Neutrophil (primary cell): Measurements from ENCODE around the gene MBD3L4.
"Not testable (repeated sequence)": the region's sequence is repeated elsewhere in the genome, so short reads cannot be mapped to it uniquely, and the experiment has no call there.

Source experiments
- H3K27ac ChIP-seq: fragments of 200-600 bp; sonication (generic); 2 replicates; pipeline ENCODE4 v1.5.1; 2016; ENCODE audit warnings: mild to moderate bottlenecking, moderate library complexity
- H3K27me3 ChIP-seq: fragments of 200-600 bp; sonication (generic); 2 replicates; pipeline ENCODE4 v1.6.0; 2016; ENCODE audit warnings: mild to moderate bottlenecking
- H3K36me3 ChIP-seq: fragments of 200-600 bp; sonication (generic); 2 replicates; pipeline ENCODE4 v1.5.1; 2017
- H3K4me1 ChIP-seq, 2 experiments: fragments of 200-600 bp in 1 of 2; sonication (generic) in 1 of 2; 1 replicate in 1 of 2; 2 replicates in 1 of 2; pipeline versions ENCODE4 v1.5.1 to v1.6.1; 2013 to 2016; ENCODE audit warnings: low read depth in 1 of 2, low read length in 1 of 2, mild to moderate bottlenecking in 1 of 2, moderate library complexity in 1 of 2; ENCODE audit not compliant: control insufficient read depth in 1 of 2, insufficient read depth in 1 of 2
- H3K4me3 ChIP-seq, 2 experiments: fragments of 200-600 bp in 1 of 2; sonication (generic) in 1 of 2; 1 replicate in 1 of 2; 2 replicates in 1 of 2; pipeline ENCODE4 v1.5.1; 2013 to 2016; ENCODE audit warnings: low read depth in 1 of 2, low read length in 1 of 2, mild to moderate bottlenecking in 1 of 2, moderate library complexity in 1 of 2
- H3K9me3 ChIP-seq: fragments of 200-600 bp; sonication (generic); 2 replicates; pipeline ENCODE4 v1.5.1; 2016
- CTCF ChIP-seq: fragments of 200-600 bp; sonication (generic); IDR thresholded peaks from 2 replicates; pipeline ENCODE4 v1.5.1; 2016; ENCODE audit warnings: antibody characterized with exemption

Gene MBD3L4

DNA sequence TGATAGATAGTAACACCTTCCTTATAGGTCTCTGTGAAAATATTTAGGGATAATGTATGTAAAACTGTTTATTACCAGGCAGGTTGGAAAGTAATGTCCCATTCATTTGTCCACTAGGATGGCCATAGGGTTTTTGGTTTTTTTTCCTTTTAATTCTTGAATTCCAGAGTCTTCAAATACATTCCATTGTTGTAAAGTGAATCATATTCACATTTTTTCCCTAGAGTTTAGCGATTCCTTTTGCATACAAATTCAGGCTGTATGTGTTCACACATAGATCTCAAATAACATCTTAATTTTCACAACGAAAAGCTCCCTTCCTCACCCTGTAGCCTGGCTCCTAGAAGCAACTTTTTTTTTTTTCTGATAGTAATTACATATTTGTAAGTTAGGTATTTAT is 27.7 kb upstream of the MBD3L4 start:
- no peaks in the 10 kb centered on the region for H3K9me3 ChIP-seq
- peaks cover 10 to 20% of the 10 kb centered on the region in 2 experiments for H3K4me1 ChIP-seq
- TF ChIP-seq CTCF: no peak
- H3K27ac ChIP-seq: no peak overlapping the region
- H3K4me3 ChIP-seq: no peak overlapping the region
- no peaks in the 10 kb centered on the region for H3K27me3 ChIP-seq
- peaks cover 16% of the 10 kb centered on the region for H3K36me3 ChIP-seq

DNA sequence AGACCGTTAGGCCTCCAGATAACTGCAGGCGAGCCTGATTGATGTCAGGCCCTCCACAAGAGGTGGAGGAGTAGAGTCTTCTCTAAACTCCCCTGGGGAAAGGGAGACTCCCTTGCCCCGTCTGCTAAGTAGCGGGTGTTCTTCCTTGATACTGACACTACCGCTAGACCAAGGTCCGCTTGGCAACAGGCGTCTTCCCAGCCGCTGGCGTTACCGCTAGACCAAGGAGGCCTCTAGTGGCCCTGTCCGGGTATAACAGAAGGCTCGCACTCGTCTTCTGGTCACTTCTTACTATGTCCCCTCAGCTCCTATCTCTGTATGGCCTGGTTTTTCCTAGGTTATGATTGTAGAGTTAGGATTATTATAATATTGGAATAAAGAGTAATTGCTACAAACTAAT is 27.1 kb upstream of the MBD3L4 start:
- H3K27me3 ChIP-seq, H3K9me3 ChIP-seq, H3K27ac ChIP-seq, H3K4me3 ChIP-seq: not testable (repeated sequence)
- Histone ChIP-seq H3K36me3 (peaks cover 10% of the 10 kb centered on the region), H3K4me1 (peaks cover 10 to 20% of the 10 kb centered on the region in 2 experiments)

GRCh38 chr19:7063764-7064418 is 23.9 kb upstream of the MBD3L4 start:
- no peak for TF ChIP-seq CTCF

GRCh38 chr19:7063339-7063738 is 23.4 kb upstream of the MBD3L4 start:
- H3K36me3 ChIP-seq: no peaks in the 10 kb centered on the region
- H3K27ac ChIP-seq: no peak overlapping the region
- no peak for TF ChIP-seq CTCF
- no peaks in the 10 kb centered on the region for H3K4me1 ChIP-seq
- H3K27me3 ChIP-seq: no peaks in the 10 kb centered on the region
- H3K9me3 ChIP-seq: no peaks in the 10 kb centered on the region
- H3K4me3 ChIP-seq: no peak overlapping the region

More at GRCh38 chr19:7063764-7064418, 23.9 kb upstream of the MBD3L4 start:
- Histone ChIP-seq H3K27ac (no peak overlapping the region), H3K4me1 (peaks cover 0 to 4% of the 10 kb centered on the region in 2 experiments), H3K9me3 (no peaks in the 10 kb centered on the region), H3K36me3 (no peaks in the 10 kb centered on the region), H3K27me3 (no peaks in the 10 kb centered on the region), H3K4me3 (no peak overlapping the region)

GRCh38 chr19:7059977-7060376 is 20.0 kb upstream of the MBD3L4 start:
- not testable (repeated sequence) for H3K4me3 ChIP-seq, H3K4me1 ChIP-seq, H3K36me3 ChIP-seq, H3K9me3 ChIP-seq, H3K27ac ChIP-seq, H3K27me3 ChIP-seq

GRCh38 chr19:7058576-7058975 is 18.6 kb upstream of the MBD3L4 start, which contains the start of gene MBD3L3:
Gene MBD3L3 (minus strand): TSS chr19:7058676. CDS start chr19:7058605, 71 bp downstream.
- not testable (repeated sequence) for H3K27me3 ChIP-seq, H3K9me3 ChIP-seq, H3K4me3 ChIP-seq, H3K4me1 ChIP-seq, H3K27ac ChIP-seq, H3K36me3 ChIP-seq

DNA sequence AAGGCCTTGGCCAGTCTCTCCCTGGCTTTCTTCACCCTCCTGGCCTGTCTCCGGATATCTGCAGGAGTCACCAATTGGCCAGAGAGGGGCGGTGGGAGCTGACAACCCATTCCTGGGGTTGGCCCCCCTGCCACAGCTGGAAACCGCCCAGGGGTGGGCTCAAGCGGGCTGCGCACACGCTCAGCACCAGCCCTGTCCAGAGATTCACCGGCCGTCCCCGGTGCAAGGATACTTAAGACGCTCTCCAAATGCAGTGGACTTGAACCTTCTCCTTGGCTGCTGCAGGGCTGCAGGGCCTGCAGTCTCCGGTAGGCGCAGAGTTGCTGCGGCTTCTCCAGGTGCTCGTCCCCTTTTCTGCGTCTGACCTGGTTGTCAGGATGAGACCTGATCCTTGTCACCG is 16.4 kb upstream of the MBD3L4 start:
- not testable (repeated sequence) for H3K27me3 ChIP-seq, H3K4me1 ChIP-seq, H3K27ac ChIP-seq, H3K9me3 ChIP-seq, H3K4me3 ChIP-seq, H3K36me3 ChIP-seq

DNA sequence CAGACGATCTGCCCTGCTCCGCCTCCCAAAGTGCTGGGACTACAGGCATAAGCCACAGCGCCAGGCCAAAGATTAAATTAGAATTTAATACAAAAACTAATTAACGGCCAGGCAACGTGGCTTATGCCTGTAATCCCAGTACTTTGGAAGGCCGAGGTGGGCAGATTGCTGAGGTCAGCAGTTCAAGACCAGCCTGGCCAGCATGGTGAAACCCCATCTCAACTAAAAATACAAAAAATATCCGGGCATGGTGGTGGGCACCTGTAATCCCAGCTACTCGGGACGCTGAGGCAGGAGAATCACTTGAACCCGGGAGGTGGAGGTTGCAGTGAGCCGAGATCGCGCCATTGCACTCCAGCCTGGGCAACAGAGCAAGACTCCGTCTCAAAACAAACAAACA is 15.7 kb upstream of the MBD3L4 start:
- H3K9me3 ChIP-seq, H3K36me3 ChIP-seq, H3K27me3 ChIP-seq, H3K4me3 ChIP-seq, H3K27ac ChIP-seq, H3K4me1 ChIP-seq: not testable (repeated sequence)

GRCh38 chr19:7054635-7055368 is 14.8 kb upstream of the MBD3L4 start:
- not testable (repeated sequence) for H3K4me1 ChIP-seq, H3K27ac ChIP-seq, H3K36me3 ChIP-seq, H3K9me3 ChIP-seq, H3K27me3 ChIP-seq, H3K4me3 ChIP-seq

DNA sequence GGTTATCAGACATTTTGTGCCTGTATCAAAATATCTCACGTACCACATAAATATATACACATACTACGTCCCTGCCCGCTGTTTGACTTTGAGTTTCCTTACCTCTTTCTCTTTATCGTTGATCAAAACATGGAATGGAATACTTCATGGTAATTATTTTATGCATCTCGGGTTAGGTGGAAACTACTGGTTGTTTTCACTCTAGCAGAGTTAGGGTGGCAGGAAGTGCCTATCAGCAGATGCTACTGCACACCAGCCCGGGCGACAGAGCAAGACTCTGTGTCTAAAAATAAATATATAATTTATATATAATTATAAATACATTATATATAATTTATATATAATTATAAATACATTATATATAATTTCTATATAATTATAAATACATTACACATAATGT is 12.9 kb upstream of the MBD3L4 start:
- H3K27ac ChIP-seq, H3K4me3 ChIP-seq, H3K9me3 ChIP-seq, H3K4me1 ChIP-seq, H3K27me3 ChIP-seq, H3K36me3 ChIP-seq: not testable (repeated sequence)

DNA sequence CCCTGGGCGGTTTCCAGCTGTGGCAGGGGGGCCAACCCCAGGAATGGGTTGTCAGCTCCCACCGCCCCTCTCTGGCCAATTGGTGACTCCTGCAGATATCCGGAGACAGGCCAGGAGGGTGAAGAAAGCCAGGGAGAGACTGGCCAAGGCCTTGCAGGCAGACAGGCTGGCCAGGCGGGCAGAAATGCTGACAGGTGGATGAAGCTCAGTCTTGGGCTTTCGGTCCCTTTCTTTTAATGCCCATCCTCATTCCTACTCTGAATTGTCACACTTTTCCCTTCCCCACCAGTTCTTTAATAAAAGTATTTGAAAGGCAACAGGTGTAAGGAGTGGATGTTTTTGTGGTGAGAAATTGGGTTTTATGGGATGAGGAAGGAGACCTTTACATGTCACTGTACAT is 11.4 kb upstream of the MBD3L4 start:
- H3K36me3 ChIP-seq, H3K4me3 ChIP-seq, H3K9me3 ChIP-seq, H3K27me3 ChIP-seq, H3K4me1 ChIP-seq, H3K27ac ChIP-seq: not testable (repeated sequence)
